Esophagus squamous epithelium (tissue), 4 donors: ENCODE results near the gene MAP1B.

ENCODE experiments used
- POLR2A ChIP-seq, 4 donors: fragments of 450-650 bp; IDR thresholded peaks; one replicate each; pipeline ENCODE4 v1.6.1; 2017; ENCODE audit warnings: antibody characterized with exemption in 4 of 4, mild to moderate bottlenecking in 4 of 4, moderate library complexity in 3 of 4
- TF ChIP-seq, protein P1 (sequence below), 6 experiments: fragments of 450-650 bp in 4 of 6; fragments of 200-600 bp in 2 of 6; sonication (generic) in 2 of 6; IDR thresholded peaks; one replicate each; pipeline ENCODE4 v1.5.1; 2016 to 2019; ENCODE audit warnings: antibody characterized with exemption in 6 of 6, mild to moderate bottlenecking in 4 of 6, moderate library complexity in 4 of 6

DNA sequence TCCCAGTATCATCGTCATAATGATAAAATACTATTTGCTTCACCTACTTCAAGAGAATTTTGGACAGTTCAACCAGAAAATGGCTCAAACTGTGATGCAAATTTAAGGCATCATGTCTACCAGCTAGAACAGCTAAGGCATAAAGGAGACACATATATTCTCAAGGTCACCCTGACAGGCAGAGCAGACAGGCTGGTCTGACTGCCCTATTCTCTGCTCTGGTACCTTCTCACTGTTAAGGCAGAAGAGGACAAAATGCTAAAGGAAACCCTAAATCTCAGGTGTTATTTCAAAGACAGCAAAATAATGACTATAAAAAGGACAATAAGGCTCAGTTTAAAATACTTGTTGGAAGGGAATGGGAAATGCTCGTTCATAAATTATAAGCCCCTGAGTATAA, 125.6 kb downstream of the MAP1B start:
- TF ChIP-seq, protein P1, sequence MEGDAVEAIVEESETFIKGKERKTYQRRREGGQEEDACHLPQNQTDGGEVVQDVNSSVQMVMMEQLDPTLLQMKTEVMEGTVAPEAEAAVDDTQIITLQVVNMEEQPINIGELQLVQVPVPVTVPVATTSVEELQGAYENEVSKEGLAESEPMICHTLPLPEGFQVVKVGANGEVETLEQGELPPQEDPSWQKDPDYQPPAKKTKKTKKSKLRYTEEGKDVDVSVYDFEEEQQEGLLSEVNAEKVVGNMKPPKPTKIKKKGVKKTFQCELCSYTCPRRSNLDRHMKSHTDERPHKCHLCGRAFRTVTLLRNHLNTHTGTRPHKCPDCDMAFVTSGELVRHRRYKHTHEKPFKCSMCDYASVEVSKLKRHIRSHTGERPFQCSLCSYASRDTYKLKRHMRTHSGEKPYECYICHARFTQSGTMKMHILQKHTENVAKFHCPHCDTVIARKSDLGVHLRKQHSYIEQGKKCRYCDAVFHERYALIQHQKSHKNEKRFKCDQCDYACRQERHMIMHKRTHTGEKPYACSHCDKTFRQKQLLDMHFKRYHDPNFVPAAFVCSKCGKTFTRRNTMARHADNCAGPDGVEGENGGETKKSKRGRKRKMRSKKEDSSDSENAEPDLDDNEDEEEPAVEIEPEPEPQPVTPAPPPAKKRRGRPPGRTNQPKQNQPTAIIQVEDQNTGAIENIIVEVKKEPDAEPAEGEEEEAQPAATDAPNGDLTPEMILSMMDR (IDR thresholded peaks at IDR 0.05), result no peak
- no peak for TF ChIP-seq POLR2A (IDR thresholded peaks at IDR 0.05)
